ENCODE measurements around the gene INO80C. TPM values are rescaled to one million over a fixed set of nuclear protein-coding genes. Genes with fewer than 3 reads are reported as not detected.

Gene INO80C
- total RNA-seq, 4 donors from 2014 or later: 5.3 to 6.4 (median 5.5) TPM

DNA sequence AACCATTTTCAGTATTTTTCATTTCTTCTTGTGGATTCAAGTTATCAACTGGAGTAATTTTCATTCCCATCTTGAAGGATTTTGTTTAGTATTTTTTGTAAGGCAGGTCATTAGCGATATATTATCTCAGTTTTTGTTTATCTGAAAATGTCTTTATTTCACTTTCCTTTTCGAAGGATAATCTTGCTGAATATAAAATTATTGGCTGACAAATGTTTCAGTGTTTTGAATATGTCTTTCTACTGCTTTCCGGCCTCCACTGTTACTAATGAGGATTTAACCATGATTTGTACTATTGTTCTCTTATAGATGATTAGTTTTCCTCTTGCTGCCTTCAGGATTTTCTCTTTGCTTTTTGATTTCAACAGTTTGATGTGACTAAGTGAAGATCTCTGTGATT is 62.4 kb downstream of the INO80C start:
- no peaks in the 10 kb centered on the region for H3K9me3 ChIP-seq
- no peak for TF ChIP-seq POLR2A (IDR thresholded peaks at IDR 0.05)
- TF ChIP-seq, protein P1, sequence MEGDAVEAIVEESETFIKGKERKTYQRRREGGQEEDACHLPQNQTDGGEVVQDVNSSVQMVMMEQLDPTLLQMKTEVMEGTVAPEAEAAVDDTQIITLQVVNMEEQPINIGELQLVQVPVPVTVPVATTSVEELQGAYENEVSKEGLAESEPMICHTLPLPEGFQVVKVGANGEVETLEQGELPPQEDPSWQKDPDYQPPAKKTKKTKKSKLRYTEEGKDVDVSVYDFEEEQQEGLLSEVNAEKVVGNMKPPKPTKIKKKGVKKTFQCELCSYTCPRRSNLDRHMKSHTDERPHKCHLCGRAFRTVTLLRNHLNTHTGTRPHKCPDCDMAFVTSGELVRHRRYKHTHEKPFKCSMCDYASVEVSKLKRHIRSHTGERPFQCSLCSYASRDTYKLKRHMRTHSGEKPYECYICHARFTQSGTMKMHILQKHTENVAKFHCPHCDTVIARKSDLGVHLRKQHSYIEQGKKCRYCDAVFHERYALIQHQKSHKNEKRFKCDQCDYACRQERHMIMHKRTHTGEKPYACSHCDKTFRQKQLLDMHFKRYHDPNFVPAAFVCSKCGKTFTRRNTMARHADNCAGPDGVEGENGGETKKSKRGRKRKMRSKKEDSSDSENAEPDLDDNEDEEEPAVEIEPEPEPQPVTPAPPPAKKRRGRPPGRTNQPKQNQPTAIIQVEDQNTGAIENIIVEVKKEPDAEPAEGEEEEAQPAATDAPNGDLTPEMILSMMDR (IDR thresholded peaks at IDR 0.05 in 4 of 5, conservative IDR thresholded peaks at IDR 0.05 in 1 of 5): no peak
- DNase-seq: no peak
- no peak overlapping the region for H3K4me3 ChIP-seq
- no peak for ATAC-seq
- in situ Hi-C loops (cut with MboI; ENCODE audit: low sequenced_read_pairs in 4 of 4): no loop called here
- no peak overlapping the region for H3K27ac ChIP-seq
- H3K4me1 ChIP-seq: no peaks in the 10 kb centered on the region
- no peaks in the 10 kb centered on the region for H3K27me3 ChIP-seq
- H3K36me3 ChIP-seq: no peaks in the 10 kb centered on the region
- intact Hi-C loops (cut with DNase I; ENCODE audit: low total_unique reads): no loop called here

GRCh38 chr18:35432565-35433001 is 65.2 kb downstream of the INO80C start:
- no peaks in the 10 kb centered on the region for H3K36me3 ChIP-seq
- H3K27ac ChIP-seq: no peak overlapping the region
- TF ChIP-seq, protein P1 (IDR thresholded peaks at IDR 0.05 in 4 of 5, conservative IDR thresholded peaks at IDR 0.05 in 1 of 5): no peak
- TF ChIP-seq POLR2A (IDR thresholded peaks at IDR 0.05): no peak
- H3K9me3 ChIP-seq: no peaks in the 10 kb centered on the region
- intact Hi-C loops (cut with DNase I; ENCODE audit: low total_unique reads) (no loop called here), in situ Hi-C loops (cut with MboI; ENCODE audit: low sequenced_read_pairs in 4 of 4) (no loop called here)
- DNase-seq (no peak), ATAC-seq (no peak)
- no peak overlapping the region for H3K4me3 ChIP-seq
- no peaks in the 10 kb centered on the region for H3K4me1 ChIP-seq
- H3K27me3 ChIP-seq: no peaks in the 10 kb centered on the region

GRCh38 chr18:35431374-35431741 is 66.4 kb downstream of the INO80C start:
- Histone ChIP-seq H3K27ac (no peak overlapping the region), H3K4me3 (no peak overlapping the region), H3K4me1 (no peaks in the 10 kb centered on the region), H3K36me3 (no peaks in the 10 kb centered on the region), H3K27me3 (no peaks in the 10 kb centered on the region), H3K9me3 (no peaks in the 10 kb centered on the region)
- TF ChIP-seq, protein P1 (IDR thresholded peaks at IDR 0.05 in 4 of 5, conservative IDR thresholded peaks at IDR 0.05 in 1 of 5): no peak
- DNase-seq (no peak), ATAC-seq (no peak)
- in situ Hi-C loops (cut with MboI; ENCODE audit: low sequenced_read_pairs in 4 of 4): no loop called here
- intact Hi-C loops (cut with DNase I; ENCODE audit: low total_unique reads): no loop called here

DNA sequence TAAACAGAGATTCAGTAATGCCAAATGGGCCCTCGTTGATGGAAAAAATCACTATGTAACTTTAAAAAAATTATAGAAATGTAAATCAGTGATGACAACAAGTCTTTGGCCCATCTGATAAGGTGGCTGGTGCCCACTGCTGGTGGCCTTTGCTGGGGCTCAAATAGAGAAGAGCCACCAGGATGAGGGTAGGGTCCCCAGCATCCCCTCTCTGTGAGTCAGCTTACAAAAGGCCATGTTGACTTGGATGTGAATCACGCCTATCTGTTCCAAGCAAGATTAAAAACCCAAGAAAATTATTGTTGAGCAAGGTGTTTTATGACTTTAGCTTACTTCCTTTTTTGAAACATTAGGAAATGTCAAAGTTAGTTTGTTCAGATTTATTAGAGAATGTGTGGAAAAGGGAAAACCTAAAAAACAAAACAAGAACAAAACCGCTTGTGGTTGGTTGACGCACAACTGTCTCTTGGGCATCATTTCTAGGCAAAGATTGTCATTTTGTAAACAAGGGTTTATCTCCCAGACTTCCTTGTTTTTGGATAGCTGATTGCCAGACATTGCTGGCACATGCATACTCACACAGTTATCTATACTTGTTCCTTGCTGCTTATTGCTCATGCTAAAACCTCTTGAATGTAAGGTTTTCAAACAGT is 66.9 kb downstream of the INO80C start:
- in situ Hi-C loops (cut with MboI; ENCODE audit: low sequenced_read_pairs in 4 of 4): no loop called here
- Histone ChIP-seq H3K9me3 (no peaks in the 10 kb centered on the region), H3K36me3 (no peaks in the 10 kb centered on the region), H3K4me3 (no peak overlapping the region), H3K4me1 (no peaks in the 10 kb centered on the region), H3K27me3 (no peaks in the 10 kb centered on the region), H3K27ac (no peak overlapping the region)
- DNase-seq (no peak), ATAC-seq (no peak)
- intact Hi-C loops (cut with DNase I; ENCODE audit: low total_unique reads): no loop called here
- TF ChIP-seq, protein P1 (IDR thresholded peaks at IDR 0.05 in 4 of 5, conservative IDR thresholded peaks at IDR 0.05 in 1 of 5): no peak
- TF ChIP-seq POLR2A (IDR thresholded peaks at IDR 0.05): no peak

DNA sequence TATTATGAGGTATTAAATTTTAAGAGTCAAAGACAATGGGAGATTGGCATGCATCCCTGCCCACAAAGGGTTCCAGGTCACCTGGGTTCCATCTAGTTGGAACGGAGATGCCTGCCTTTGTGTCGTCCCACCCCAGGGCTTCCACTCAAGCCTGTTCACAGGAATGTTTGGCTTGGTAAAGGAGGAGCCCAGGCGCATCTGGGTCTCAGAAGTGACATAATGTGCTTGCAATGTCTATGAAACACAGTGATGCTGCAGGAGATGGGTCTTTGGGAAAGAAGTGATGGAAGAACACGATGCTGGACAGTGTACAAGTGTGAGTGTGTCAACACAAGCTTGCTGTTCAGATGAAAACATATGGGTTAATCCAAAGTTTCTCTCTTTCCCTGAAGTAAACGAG is 71.0 kb downstream of the INO80C start:
- TF ChIP-seq, protein P1 (IDR thresholded peaks at IDR 0.05 in 4 of 5, conservative IDR thresholded peaks at IDR 0.05 in 1 of 5): no peak
- TF ChIP-seq POLR2A (IDR thresholded peaks at IDR 0.05): no peak
- ATAC-seq (no peak), DNase-seq (no peak)
- no peaks in the 10 kb centered on the region for H3K4me1 ChIP-seq
- H3K9me3 ChIP-seq: no peaks in the 10 kb centered on the region
- intact Hi-C loops (cut with DNase I; ENCODE audit: low total_unique reads): no loop called here
- H3K27me3 ChIP-seq: no peaks in the 10 kb centered on the region
- no peak overlapping the region for H3K27ac ChIP-seq
- in situ Hi-C loops (cut with MboI; ENCODE audit: low sequenced_read_pairs in 4 of 4): no loop called here
- H3K4me3 ChIP-seq: no peak overlapping the region
- H3K36me3 ChIP-seq: no peaks in the 10 kb centered on the region

Data from gastrocnemius medialis (tissue), 4 donors.